ENCODE data around the gene MTMR4.
A peak's percentile ranks its signal among the peaks of the same experiment; 100 is the strongest.

MTMR4 gene

DNA sequence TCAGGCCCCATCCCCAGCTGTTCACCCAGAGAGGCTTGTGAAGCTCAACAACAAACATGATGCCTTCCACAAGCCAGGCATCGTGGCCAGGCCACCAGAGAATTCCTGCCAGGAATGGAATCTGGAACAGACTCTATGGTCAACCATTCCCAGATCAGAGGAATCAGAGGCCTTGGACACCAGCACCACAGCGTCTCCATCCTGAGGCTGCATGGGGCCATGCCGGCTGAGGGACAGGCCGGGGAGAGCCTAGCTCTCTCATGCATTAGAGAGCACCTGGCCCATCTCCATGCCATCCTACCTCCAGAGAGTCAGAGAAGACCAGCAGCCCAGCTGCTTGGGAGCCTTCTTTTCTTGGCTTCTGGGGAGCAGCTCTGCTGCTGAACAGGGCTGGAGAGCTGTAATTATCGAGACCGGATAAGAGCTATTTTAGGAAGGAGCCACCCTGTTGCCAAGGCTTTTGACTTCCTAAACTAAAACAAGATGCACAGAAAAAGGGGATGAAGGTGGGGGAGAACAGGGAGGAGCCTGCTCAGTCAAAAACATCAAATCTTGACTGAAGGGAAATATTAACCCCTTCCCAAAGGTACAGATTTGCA is 24.5 kb upstream of the MTMR4 start:
- no peak overlapping the region for H3K4me3 ChIP-seq (ENCODE audit: low read length)
- TF ChIP-seq, protein P1, sequence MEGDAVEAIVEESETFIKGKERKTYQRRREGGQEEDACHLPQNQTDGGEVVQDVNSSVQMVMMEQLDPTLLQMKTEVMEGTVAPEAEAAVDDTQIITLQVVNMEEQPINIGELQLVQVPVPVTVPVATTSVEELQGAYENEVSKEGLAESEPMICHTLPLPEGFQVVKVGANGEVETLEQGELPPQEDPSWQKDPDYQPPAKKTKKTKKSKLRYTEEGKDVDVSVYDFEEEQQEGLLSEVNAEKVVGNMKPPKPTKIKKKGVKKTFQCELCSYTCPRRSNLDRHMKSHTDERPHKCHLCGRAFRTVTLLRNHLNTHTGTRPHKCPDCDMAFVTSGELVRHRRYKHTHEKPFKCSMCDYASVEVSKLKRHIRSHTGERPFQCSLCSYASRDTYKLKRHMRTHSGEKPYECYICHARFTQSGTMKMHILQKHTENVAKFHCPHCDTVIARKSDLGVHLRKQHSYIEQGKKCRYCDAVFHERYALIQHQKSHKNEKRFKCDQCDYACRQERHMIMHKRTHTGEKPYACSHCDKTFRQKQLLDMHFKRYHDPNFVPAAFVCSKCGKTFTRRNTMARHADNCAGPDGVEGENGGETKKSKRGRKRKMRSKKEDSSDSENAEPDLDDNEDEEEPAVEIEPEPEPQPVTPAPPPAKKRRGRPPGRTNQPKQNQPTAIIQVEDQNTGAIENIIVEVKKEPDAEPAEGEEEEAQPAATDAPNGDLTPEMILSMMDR (conservative IDR thresholded peaks at IDR 0.05; ENCODE audit: low read length) = no peak
- DNase-seq (ENCODE audit: low read depth) = no peak

DNA sequence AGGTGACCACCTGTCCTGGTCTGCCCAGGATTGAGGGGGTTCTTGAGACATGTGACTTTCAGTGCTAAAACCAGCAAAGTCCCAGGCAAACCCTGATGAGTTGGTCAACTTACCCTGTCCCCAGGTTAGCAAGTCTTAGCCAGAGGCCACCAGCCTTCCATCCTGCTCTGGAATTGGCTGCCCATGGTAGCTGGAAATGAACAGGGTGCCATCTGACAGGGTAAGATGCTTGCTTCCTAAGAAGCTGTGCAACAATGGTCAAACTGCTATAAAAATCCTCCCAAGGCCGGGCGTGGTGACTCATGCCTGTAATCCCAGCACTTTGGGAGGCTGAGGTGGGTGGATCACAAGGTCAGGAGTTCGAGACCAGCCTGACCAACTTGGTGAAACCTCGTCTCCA is 22.8 kb upstream of the MTMR4 start:
- no peak for DNase-seq (ENCODE audit: low read depth)
- no peak overlapping the region for H3K4me3 ChIP-seq (ENCODE audit: low read length)
- TF ChIP-seq, protein P1 (conservative IDR thresholded peaks at IDR 0.05; ENCODE audit: low read length) = no peak

DNA sequence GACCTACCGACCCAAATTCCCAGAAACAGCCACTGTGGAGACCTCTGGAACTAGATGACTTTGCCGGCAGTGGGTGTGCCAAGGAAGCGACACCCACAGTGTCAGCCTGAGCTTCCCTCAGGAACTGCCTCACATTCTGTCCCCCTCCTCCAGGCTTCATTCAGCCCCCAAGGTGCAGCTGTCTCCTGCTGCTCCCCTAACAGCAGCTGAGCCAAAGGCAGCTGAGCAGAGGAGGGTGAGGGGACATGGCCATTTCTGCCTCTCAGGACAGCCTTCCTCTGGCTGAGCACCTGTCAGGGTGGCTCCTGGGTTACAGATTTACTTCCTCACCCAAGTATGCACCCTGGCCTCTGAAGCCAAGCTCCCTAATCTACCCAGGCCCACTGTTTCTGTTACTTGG is 22.1 kb upstream of the MTMR4 start:
- DNase-seq (ENCODE audit: low read depth) = no peak
- TF ChIP-seq, protein P1 (conservative IDR thresholded peaks at IDR 0.05; ENCODE audit: low read length) = no peak
- no peak overlapping the region for H3K4me3 ChIP-seq (ENCODE audit: low read length)

GRCh38 chr17:58535431-58535830 is 21.0 kb upstream of the MTMR4 start:
- TF ChIP-seq, protein P1 (conservative IDR thresholded peaks at IDR 0.05; ENCODE audit: low read length) = no peak
- H3K4me3 ChIP-seq (ENCODE audit: low read length) = no peak overlapping the region
- DNase-seq (ENCODE audit: low read depth) = peak; percentile 57

DNA sequence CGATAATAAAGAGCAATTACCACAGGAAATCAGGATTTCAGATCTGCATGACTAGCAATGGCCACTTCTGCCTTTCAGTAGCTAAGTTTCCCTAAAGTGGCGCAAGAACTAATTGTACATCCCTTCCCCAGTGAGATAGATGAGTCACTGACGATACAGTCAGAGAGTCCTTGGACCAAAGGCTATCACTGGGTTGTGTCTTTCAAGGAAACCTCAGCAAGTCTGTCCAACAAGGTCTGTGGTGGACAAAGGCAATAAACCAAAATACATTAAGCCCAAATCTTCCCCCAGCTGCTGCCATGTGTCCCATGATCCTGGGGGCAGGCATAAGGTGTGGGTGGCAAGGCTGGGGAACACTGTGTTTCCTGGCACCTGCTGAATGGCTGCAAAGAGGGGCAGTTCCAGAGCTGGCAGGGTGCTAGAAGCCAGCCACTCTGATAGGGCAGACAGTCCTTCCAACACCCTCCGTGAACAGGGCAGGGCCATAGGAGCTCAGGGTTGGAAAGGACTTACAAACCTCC is 20.5 kb upstream of the MTMR4 start:
- TF ChIP-seq, protein P1 (conservative IDR thresholded peaks at IDR 0.05; ENCODE audit: low read length) = no peak
- DNase-seq (ENCODE audit: low read depth) = peak; percentile 69
- H3K4me3 ChIP-seq (ENCODE audit: low read length) = no peak overlapping the region

DNA sequence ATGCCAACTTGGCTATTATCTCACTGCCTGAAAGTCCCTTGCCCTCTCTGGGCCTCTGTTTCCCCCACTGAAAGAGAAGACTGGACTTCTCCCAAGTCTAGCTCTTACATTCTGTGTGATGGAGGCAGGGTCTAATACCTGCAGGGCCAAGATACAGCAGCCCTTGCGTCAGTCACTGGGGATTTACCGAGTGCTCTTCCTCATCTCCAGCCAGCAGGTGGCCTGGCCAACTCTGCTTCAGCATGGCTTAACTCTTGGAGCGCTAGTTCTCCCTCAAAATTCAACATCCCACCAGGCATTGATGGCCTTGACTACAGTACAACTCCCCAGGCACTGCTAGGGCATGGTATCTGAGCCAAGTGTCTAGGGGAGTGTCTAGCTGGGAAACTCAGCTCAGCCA is 19.9 kb upstream of the MTMR4 start:
- no peak overlapping the region for H3K4me3 ChIP-seq (ENCODE audit: low read length)
- no peak for DNase-seq (ENCODE audit: low read depth)
- TF ChIP-seq, protein P1 (conservative IDR thresholded peaks at IDR 0.05; ENCODE audit: low read length) = no peak

DNA sequence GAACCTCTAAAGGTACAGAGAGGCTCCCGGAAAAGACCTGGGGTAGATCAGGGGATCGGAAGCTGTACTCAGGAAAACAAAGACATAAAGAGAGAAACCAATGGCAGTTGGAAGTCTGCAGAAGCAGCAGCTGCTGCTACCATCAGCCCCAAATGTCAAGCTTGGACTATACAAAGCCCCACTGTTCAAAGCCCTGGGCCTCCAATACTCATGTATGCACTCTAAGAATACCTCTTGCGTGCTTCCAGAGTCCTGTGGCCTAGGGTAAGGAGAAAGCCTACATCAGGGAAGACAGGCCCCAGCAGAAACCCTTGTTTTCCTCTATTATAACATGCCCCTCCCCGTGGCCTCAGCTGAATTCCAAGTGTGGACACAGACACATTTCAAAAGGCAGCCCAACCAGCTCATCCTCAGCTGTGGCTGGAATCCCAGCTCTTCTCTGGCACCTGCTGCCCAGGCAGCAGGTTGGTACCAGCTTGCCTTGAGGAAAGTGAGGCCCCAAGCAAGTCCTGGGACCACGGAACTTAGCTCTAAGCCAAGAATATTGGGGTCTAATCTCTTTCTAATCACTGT is 19.3 kb upstream of the MTMR4 start:
- TF ChIP-seq, protein P1 (conservative IDR thresholded peaks at IDR 0.05; ENCODE audit: low read length) = no peak
- DNase-seq (ENCODE audit: low read depth) = no peak
- H3K4me3 ChIP-seq (ENCODE audit: low read length) = no peak overlapping the region

Measured in AG10803 (cell line).